ENCODE results near the gene ACTG1. TPM values are rescaled to one million over a fixed set of nuclear protein-coding genes. Genes with fewer than 3 reads are reported as not detected.

Gene ACTG1
- total and polyA plus RNA-seq, 2 of the 13 experiments (the other 11 are each of a cell fraction or from before 2014, with no cell fraction given): 973 to 1,138 TPM

DNA sequence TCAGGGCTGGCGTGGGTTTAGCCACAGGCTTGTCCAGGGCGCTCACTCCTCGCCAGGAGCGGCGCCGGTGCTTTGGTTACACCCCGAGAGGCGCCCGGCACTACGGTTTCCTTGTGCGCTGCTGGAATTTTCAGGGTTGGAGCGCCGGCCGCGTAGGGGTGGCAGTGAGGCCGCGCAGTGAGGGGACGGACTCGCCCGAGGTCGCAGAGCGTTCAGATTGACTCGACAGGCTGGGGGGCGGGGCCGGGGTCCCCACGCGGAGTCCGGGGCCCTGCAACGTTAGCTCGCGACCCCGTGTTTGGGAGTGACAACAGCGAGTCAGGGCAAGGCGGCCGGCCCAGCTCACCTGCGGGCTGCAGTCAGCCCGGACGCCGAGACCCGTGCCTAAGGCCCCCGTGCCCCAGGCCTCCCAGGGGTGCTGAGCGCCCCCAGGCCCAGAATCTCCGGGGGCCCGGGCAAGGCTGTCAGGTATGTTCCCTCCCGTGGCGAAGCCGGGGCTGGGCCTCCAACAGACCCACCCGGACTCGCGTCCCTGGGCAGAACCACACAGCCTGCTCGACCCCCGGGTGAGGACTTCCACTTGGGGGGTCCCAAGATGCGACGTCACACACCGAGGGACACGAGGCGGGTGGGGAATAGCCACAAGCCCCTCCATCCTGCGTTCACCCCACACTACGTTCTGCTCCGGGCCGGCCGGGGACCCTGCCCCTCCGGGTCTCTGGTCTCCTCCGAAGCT, 1.3 kb upstream of the ACTG1 start (continued):
- TF ChIP-seq, protein P1, sequence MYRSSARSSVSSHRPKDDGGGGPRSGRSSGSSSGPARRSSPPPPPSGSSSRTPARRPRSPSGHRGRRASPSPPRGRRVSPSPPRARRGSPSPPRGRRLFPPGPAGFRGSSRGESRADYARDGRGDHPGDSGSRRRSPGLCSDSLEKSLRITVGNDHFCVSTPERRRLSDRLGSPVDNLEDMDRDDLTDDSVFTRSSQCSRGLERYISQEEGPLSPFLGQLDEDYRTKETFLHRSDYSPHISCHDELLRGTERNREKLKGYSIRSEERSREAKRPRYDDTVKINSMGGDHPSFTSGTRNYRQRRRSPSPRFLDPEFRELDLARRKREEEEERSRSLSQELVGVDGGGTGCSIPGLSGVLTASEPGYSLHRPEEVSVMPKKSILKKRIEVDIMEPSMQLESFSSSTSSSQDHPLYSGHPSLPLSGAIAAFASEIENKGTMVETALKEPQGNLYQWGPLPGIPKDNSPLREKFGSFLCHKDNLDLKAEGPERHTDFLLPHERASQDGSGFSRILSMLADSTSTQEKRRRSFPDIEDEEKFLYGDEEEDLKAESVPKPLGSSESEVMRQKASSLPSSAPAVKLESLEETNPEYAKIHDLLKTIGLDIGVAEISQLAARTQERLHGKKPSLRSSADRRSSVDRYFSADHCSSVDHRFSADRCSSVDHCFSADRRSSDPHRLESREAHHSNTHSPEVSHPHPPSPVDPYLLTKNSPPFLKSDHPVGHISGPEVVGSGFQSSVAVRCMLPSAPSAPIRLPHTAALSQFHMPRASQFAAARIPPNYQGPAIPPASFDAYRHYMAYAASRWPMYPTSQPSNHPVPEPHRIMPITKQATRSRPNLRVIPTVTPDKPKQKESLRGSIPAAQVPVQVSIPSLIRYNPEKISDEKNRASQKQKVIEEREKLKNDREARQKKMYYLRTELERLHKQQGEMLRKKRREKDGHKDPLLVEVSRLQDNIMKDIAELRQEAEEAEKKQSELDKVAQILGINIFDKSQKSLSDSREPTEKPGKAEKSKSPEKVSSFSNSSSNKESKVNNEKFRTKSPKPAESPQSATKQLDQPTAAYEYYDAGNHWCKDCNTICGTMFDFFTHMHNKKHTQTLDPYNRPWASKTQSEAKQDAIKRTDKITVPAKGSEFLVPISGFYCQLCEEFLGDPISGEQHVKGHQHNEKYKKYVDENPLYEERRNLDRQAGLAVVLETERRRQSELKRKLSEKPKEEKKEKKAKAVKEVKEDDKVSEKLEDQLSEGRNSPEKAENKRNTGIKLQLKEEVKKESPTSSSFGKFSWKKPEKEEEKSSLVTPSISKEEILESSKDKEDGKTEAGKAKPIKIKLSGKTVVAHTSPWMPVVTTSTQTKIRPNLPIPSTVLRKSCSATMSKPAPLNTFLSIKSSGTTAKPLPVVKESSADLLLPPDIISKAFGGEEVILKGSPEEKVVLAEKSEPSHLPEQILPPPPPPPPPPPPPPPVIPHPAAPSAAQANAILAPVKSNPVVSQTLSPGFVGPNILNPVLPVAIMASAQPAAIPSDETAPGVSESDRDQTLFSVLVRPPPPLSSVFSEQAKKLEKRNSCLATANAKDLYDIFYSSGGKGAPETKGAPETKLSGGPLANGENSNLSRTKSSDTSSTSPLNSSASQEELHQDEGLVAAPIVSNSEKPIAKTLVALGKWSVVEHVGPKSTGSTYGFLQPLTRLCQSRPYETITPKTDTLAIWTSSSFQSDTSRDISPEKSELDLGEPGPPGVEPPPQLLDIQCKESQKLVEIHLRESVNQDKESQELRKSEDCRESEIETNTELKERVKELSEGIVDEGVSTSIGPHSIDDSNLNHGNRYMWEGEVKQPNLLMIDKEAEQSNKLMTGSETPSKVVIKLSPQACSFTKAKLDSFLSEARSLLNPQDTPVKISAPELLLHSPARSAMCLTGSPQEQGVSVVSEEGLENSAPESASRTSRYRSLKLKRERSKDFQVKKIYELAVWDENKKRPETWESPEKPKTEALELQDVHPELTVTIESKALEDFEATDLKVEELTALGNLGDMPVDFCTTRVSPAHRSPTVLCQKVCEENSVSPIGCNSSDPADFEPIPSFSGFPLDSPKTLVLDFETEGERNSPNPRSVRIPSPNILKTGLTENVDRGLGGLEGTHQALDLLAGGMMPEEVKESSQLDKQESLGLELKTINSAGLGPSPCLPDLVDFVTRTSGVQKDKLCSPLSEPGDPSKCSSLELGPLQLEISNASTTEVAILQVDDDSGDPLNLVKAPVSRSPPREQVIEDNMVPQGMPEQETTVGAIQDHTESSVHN (CRISPR knock-in tag; IDR thresholded peaks at IDR 0.05): peak; percentile 30; the same call in 1 of the 2 replicates
- no peak for TF ChIP-seq SNRNP70 (IDR thresholded peaks at IDR 0.05; ENCODE audit: low read depth, low read length)
- peak; percentile 70 for TF ChIP-seq SPEN (CRISPR knock-in tag; IDR thresholded peaks at IDR 0.05; ENCODE audit: low read depth)
- no peak for TF ChIP-seq ZNF260 (CRISPR knock-in tag; IDR thresholded peaks at IDR 0.05; ENCODE audit: borderline replicate concordance, low read depth)
- no peak for TF ChIP-seq ZNF335 (CRISPR knock-in tag; IDR thresholded peaks at IDR 0.05)
- TF ChIP-seq, protein P2, sequence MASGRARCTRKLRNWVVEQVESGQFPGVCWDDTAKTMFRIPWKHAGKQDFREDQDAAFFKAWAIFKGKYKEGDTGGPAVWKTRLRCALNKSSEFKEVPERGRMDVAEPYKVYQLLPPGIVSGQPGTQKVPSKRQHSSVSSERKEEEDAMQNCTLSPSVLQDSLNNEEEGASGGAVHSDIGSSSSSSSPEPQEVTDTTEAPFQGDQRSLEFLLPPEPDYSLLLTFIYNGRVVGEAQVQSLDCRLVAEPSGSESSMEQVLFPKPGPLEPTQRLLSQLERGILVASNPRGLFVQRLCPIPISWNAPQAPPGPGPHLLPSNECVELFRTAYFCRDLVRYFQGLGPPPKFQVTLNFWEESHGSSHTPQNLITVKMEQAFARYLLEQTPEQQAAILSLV (CRISPR knock-in tag; IDR thresholded peaks at IDR 0.05; ENCODE audit: borderline replicate concordance): peak; percentile 49; the same call in 1 of the 2 replicates
- TF ChIP-seq, protein P3, sequence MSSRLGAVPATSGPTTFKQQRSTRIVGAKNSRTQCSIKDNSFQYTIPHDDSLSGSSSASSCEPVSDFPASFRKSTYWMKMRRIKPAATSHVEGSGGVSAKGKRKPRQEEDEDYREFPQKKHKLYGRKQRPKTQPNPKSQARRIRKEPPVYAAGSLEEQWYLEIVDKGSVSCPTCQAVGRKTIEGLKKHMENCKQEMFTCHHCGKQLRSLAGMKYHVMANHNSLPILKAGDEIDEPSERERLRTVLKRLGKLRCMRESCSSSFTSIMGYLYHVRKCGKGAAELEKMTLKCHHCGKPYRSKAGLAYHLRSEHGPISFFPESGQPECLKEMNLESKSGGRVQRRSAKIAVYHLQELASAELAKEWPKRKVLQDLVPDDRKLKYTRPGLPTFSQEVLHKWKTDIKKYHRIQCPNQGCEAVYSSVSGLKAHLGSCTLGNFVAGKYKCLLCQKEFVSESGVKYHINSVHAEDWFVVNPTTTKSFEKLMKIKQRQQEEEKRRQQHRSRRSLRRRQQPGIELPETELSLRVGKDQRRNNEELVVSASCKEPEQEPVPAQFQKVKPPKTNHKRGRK (CRISPR knock-in tag; IDR thresholded peaks at IDR 0.05): no peak
- peak; percentile 59 for TF ChIP-seq MED8 (CRISPR knock-in tag; IDR thresholded peaks at IDR 0.05; ENCODE audit: insufficient replicate concordance)
- no peak for TF ChIP-seq FOXA3 (CRISPR knock-in tag; IDR thresholded peaks at IDR 0.05)
- no peak for TF ChIP-seq TBX3 (IDR thresholded peaks at IDR 0.05; ENCODE audit: borderline replicate concordance)
- TF ChIP-seq AKAP8 (CRISPR knock-in tag; IDR thresholded peaks at IDR 0.05): peak; percentile 91
- TF ChIP-seq ZNF33B (CRISPR knock-in tag; IDR thresholded peaks at IDR 0.05): 0 out of 2 replicates have a peak, but pooled peaks have one; percentile 30
- TF ChIP-seq ZNF564 (CRISPR knock-in tag; IDR thresholded peaks at IDR 0.05): no peak
- TF ChIP-seq ZNF761 (CRISPR knock-in tag; conservative IDR thresholded peaks at IDR 0.05): no peak
- TF ChIP-seq, protein P4, sequence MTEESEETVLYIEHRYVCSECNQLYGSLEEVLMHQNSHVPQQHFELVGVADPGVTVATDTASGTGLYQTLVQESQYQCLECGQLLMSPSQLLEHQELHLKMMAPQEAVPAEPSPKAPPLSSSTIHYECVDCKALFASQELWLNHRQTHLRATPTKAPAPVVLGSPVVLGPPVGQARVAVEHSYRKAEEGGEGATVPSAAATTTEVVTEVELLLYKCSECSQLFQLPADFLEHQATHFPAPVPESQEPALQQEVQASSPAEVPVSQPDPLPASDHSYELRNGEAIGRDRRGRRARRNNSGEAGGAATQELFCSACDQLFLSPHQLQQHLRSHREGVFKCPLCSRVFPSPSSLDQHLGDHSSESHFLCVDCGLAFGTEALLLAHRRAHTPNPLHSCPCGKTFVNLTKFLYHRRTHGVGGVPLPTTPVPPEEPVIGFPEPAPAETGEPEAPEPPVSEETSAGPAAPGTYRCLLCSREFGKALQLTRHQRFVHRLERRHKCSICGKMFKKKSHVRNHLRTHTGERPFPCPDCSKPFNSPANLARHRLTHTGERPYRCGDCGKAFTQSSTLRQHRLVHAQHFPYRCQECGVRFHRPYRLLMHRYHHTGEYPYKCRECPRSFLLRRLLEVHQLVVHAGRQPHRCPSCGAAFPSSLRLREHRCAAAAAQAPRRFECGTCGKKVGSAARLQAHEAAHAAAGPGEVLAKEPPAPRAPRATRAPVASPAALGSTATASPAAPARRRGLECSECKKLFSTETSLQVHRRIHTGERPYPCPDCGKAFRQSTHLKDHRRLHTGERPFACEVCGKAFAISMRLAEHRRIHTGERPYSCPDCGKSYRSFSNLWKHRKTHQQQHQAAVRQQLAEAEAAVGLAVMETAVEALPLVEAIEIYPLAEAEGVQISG (CRISPR knock-in tag; IDR thresholded peaks at IDR 0.05): peak; percentile 61; the same call in 1 of the 2 replicates
